SU-DHL-6 (cell line): ENCODE results near the gene ADCY10.

ENCODE experiments used
- H2AFZ ChIP-seq: fragments of 200-600 bp; sonication (generic); 2 replicates; pipeline ENCODE4 v1.6.1; 2014; ENCODE audit warnings: low read depth, mild to moderate bottlenecking, moderate library complexity, mixed read lengths, antibody characterized with exemption, low read length; ENCODE audit not compliant: severe bottlenecking
- H3F3A ChIP-seq: fragments of 200-600 bp; shearing (Covaris generic); 2 replicates; pipeline ENCODE4 v1.6.0; 2016; ENCODE audit warnings: antibody characterized with exemption, mild to moderate bottlenecking; ENCODE audit not compliant: insufficient read depth
- H3K27ac ChIP-seq: fragments of 200-600 bp; sonication (generic); 2 replicates; pipeline ENCODE4 v1.5.1; 2016; ENCODE audit warnings: low read depth, mild to moderate bottlenecking, low read length, moderate library complexity, mixed read lengths
- H3K27me3 ChIP-seq: fragments of 200-600 bp; sonication (generic), shearing (Covaris generic); 2 replicates; pipeline ENCODE4 v1.6.0; 2014; ENCODE audit warnings: mild to moderate bottlenecking, low read length
- H3K36me3 ChIP-seq: fragments of 200-600 bp; sonication (generic); 2 replicates; pipeline ENCODE4 v1.6.1; 2014; ENCODE audit warnings: mild to moderate bottlenecking, low read length, mixed read lengths
- H3K4me2 ChIP-seq: fragments of 300-600, 200-600 bp; shearing (Covaris generic), sonication (generic); 2 replicates; pipeline ENCODE4 v1.6.0; 2014; ENCODE audit warnings: low read length, low read depth, mild to moderate bottlenecking; ENCODE audit not compliant: poor library complexity, severe bottlenecking
- H3K4me3 ChIP-seq: fragments of 200-600 bp; sonication (generic); 2 replicates; pipeline ENCODE4 v1.5.1; 2014; ENCODE audit warnings: antibody characterized with exemption, low read length, mild to moderate bottlenecking, mixed read lengths; ENCODE audit not compliant: insufficient read depth, poor library complexity, severe bottlenecking
- H3K79me2 ChIP-seq: fragments of 200-600 bp; sonication (generic); 2 replicates; pipeline ENCODE4 v1.6.1; 2014; ENCODE audit warnings: mild to moderate bottlenecking, low read length, moderate library complexity; ENCODE audit not compliant: insufficient read depth
- H3K9ac ChIP-seq: fragments of 200-600 bp; sonication (generic); 2 replicates; pipeline ENCODE4 v1.7.0; 2014; ENCODE audit warnings: mild to moderate bottlenecking, low read length
- H3K9me2 ChIP-seq: fragments of 200-600 bp; sonication (generic); replicated peaks from 2 replicates; pipeline ENCODE4 v1.6.1; 2014; ENCODE audit warnings: low read length; ENCODE audit not compliant: insufficient read depth
- H3K9me3 ChIP-seq: fragments of 200-600 bp; sonication (generic); 2 replicates; pipeline ENCODE4 v1.6.1; 2014; ENCODE audit warnings: low read length, mixed read lengths; ENCODE audit not compliant: insufficient read depth
- H4K20me1 ChIP-seq: fragments of 200-600 bp; sonication (generic); 2 replicates; pipeline ENCODE4 v1.6.1; 2014; ENCODE audit warnings: low read depth, mild to moderate bottlenecking, antibody characterized with exemption, low read length, moderate library complexity, mixed read lengths
- CTCF ChIP-seq: fragments of 200-600 bp; sonication (generic); IDR thresholded peaks from one replicate; pipeline ENCODE4 v1.5.1; 2017; ENCODE audit warnings: antibody characterized with exemption, mild to moderate bottlenecking, low read length, moderate library complexity; ENCODE audit not compliant: insufficient read depth, poor library complexity, severe bottlenecking
- EZH2phosphoT487 ChIP-seq: fragments of 200-600 bp; sonication (generic), shearing (Covaris generic); conservative IDR thresholded peaks from 2 replicates; pipeline ENCODE4 v1.6.1; 2018; ENCODE audit warnings: mild to moderate bottlenecking, antibody characterized with exemption, low read length, moderate library complexity, mixed read lengths

ADCY10 gene

GRCh38 chr1:167829868-167830267, 84.1 kb downstream of the ADCY10 start:
- no peaks in the 10 kb centered on the region for H3K79me2 ChIP-seq
- no peak overlapping the region for H3K27ac ChIP-seq
- no peaks in the 10 kb centered on the region for H3F3A ChIP-seq
- no peaks in the 10 kb centered on the region for H3K27me3 ChIP-seq
- TF ChIP-seq EZH2phosphoT487 (no peak), CTCF (no peak)
- H2AFZ ChIP-seq, result no peak overlapping the region
- H3K4me2 ChIP-seq, result no peak overlapping the region
- no peak overlapping the region for H3K4me3 ChIP-seq
- H3K9ac ChIP-seq, result no peak overlapping the region
- no peaks in the 10 kb centered on the region for H3K9me2 ChIP-seq
- no peaks in the 10 kb centered on the region for H3K9me3 ChIP-seq
- no peaks in the 10 kb centered on the region for H3K36me3 ChIP-seq
- H4K20me1 ChIP-seq, result no peaks in the 10 kb centered on the region

- Histone ChIP-seq H3K27ac (no peak overlapping the region), H3K36me3 (no peaks in the 10 kb centered on the region), H3K4me2 (no peak overlapping the region)
These were observed 87.8 kb downstream of the ADCY10 start for GRCh38 chr1:167826127-167826526.

GRCh38 chr1:167825419-167826079, 88.4 kb downstream of the ADCY10 start:
- Histone ChIP-seq H3K9me2 (no peaks in the 10 kb centered on the region), H3K9me3 (no peaks in the 10 kb centered on the region), H3K9ac (no peak overlapping the region), H3F3A (no peaks in the 10 kb centered on the region), H4K20me1 (no peaks in the 10 kb centered on the region), H3K36me3 (no peaks in the 10 kb centered on the region), H3K4me2 (no peak overlapping the region), H2AFZ (no peak overlapping the region), H3K27ac (no peak overlapping the region), H3K4me3 (no peak overlapping the region), H3K79me2 (no peaks in the 10 kb centered on the region), H3K27me3 (no peaks in the 10 kb centered on the region)
- TF ChIP-seq CTCF, result no peak
- no peak for TF ChIP-seq EZH2phosphoT487

More at GRCh38 chr1:167826127-167826526, 87.8 kb downstream of the ADCY10 start:
- no peaks in the 10 kb centered on the region for H3K79me2 ChIP-seq
- no peaks in the 10 kb centered on the region for H3K9me2 ChIP-seq
- no peak overlapping the region for H2AFZ ChIP-seq
- H3K4me3 ChIP-seq, result no peak overlapping the region
- TF ChIP-seq CTCF (no peak), EZH2phosphoT487 (no peak)
- no peaks in the 10 kb centered on the region for H3F3A ChIP-seq
- H3K27me3 ChIP-seq, result no peaks in the 10 kb centered on the region
- H3K9ac ChIP-seq, result no peak overlapping the region
- no peaks in the 10 kb centered on the region for H3K9me3 ChIP-seq
- H4K20me1 ChIP-seq, result no peaks in the 10 kb centered on the region
